ENCODE data around the gene CDK10.

- no peak for TF ChIP-seq CTCF (IDR thresholded peaks at IDR 0.05; ENCODE audit: low read depth, low read length)
- TF ChIP-seq EZH2phosphoT487 (IDR thresholded peaks at IDR 0.05; ENCODE audit: low read depth) = no peak
Measured at GRCh38 chr16:89723279-89724250, 37.1 kb downstream of the CDK10 start.

Measured in OCI-LY3 (cell line).